GM21515 (cell line): ENCODE measurements around the gene SLC7A11.

Experiments used
- ATAC-seq: cut with Tn5 transposase; IDR thresholded peaks from one replicate; pipeline ENCODE4 v1.9.1; 2021; ENCODE audit not compliant: unreplicated experiment

SLC7A11 gene

DNA sequence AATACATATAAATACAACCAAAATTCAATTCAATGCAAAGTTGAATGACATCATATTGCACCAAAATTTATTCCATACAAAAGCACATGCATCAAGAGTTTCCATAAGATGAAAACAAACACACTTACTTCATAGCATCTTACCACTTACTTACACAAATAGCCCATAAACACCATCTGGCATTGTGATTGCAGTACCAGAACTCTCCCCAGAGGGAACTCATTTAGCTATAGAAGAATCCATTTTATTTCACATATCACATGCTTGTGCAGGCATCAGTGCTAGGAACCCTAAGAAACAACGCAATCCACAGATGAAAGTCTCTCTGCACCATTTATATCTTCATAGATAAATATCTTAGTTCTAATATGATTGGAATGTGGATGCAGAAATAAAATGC, 77.9 kb downstream of the SLC7A11 start:
- ATAC-seq = no peak

- ATAC-seq = no peak
These were observed 79.0 kb downstream of the SLC7A11 start for GRCh38 chr4:138163171-138163570.

GRCh38 chr4:138162259-138162658, 79.9 kb downstream of the SLC7A11 start:
- ATAC-seq = no peak

DNA sequence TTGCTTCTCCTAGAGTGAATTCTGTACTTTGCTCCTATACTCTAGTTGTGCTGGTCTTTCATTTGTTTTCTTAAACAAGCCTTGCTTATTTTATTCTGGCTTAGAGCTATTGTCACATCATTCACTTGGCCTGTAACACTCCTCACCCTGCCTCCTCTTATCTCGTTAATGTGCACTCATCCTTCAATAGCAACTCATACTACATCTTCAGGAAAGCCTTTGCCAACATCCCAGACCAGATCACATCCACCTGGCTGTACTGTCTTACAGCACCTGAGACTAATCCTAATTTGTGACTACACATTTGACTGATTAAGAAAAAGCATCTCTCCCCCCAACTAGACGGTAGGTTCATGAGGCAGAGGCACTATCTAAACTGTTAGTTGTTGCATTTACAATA, 80.8 kb downstream of the SLC7A11 start:
- ATAC-seq = no peak

DNA sequence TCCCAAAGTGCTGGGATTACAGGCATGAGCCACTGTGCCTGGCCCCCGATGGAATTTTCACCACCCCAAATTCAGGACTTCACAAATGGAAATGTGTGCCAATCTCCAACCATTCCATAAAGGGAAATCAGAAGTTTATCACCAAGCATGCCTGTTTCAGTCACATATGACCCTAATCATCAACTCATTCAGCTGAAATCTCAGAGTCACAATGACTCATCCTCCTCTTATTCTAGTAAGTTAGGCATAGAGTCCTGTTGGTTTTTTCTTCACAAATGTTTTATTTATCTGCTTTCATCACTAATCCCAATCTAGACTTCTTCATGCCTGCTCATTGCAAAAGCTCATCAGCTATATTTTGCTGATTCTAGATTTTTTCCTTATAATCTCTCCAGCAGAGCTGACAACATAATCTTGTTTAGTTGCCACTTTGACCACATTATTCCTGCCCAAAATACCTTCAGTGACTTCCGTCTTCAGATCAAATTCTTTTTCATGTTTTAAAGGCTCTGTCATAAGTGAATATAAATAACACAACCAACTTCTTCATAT, 83.3 kb downstream of the SLC7A11 start:
- no peak for ATAC-seq

GRCh38 chr4:138140879-138141278, 101.3 kb downstream of the SLC7A11 start:
- ATAC-seq = no peak

DNA sequence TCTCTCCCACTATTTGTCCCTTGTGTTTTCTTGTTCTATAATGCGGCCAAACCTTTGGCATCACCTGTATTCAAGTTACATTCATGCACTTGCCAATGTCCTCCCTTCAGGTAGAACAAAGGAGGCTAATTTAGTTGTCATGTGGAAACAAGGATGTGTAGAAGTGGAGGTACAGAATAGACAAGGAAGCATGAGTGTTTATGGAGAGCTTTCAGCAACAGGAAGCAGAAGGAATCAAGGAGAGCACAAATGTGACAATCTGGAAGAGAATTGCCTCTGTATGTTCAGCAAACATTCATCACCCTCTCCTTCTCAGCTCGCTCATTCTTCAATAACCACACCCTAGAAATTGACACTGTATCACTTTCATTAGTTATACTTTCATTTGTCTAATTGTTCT, 103.4 kb downstream of the SLC7A11 start:
- no peak for ATAC-seq

DNA sequence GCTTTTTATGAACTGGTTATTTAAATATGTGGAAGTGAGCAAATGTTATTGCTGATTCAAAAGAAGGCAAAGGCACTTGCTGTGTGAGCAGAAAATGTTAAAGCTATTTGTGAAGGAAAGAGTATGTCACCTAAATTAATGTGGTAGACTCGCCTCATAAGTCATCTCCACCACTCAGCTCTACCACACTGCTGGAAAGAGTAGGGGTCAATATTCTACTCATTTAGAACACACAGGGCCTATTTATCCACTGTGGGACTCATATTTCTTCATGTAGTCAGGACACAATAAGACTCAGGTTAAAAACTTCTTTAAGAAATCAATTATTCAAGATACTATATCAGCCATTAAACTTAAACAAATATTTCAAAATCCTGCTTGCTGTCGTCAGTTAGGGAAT, 106.5 kb downstream of the SLC7A11 start:
- ATAC-seq = no peak

DNA sequence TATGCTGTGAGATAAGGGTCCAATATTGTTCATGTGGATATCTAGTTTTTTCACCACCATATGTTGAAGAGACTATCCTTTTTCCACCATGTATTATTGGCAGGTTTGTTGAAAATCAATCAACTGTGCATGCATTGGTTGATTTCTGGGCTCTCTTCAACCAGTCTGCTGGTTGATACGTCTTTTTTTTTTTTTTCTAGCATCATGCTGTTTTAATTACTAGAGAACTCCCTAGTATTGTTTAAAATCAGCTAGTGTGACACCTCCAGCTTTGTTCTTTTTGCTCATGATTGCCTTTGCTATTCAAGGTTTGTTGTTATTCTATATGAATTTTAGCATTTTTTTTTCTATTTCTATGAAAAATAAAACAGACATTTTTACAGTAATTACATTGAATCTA, 123.9 kb downstream of the SLC7A11 start:
- no peak for ATAC-seq

DNA sequence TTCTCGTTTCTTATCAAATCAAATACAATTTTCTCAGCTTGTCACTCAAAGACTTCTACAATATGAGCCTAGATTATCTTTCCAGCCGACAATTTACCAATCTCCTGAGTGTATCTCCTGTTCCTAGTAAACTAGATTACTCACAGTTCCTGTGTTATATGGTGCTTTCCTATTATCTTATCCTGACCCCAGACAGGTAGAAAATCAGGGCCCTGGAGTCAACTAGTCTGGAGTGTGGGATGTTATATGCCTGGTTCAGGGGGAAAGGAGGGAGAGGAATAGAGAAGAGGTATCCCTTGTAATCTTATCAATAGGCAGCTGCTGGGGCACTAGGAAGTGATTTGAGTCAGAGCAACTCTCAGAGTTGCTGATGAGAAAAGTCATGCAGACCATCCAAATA, 127.1 kb downstream of the SLC7A11 start:
- no peak for ATAC-seq

GRCh38 chr4:138114434-138114833, 127.7 kb downstream of the SLC7A11 start:
- ATAC-seq = peak; percentile 100
